ENCODE measurements around the gene PDE11A. TPM values are rescaled to one million over a fixed set of nuclear protein-coding genes. Genes with fewer than 3 reads are reported as not detected.
A peak's percentile ranks its signal among the peaks of the same experiment; 100 is the strongest.

PDE11A gene
- total and polyA plus RNA-seq, 2 of the 13 experiments (the other 11 are each of a cell fraction or from before 2014, with no cell fraction given) = 1.2 to 1.7 TPM

DNA sequence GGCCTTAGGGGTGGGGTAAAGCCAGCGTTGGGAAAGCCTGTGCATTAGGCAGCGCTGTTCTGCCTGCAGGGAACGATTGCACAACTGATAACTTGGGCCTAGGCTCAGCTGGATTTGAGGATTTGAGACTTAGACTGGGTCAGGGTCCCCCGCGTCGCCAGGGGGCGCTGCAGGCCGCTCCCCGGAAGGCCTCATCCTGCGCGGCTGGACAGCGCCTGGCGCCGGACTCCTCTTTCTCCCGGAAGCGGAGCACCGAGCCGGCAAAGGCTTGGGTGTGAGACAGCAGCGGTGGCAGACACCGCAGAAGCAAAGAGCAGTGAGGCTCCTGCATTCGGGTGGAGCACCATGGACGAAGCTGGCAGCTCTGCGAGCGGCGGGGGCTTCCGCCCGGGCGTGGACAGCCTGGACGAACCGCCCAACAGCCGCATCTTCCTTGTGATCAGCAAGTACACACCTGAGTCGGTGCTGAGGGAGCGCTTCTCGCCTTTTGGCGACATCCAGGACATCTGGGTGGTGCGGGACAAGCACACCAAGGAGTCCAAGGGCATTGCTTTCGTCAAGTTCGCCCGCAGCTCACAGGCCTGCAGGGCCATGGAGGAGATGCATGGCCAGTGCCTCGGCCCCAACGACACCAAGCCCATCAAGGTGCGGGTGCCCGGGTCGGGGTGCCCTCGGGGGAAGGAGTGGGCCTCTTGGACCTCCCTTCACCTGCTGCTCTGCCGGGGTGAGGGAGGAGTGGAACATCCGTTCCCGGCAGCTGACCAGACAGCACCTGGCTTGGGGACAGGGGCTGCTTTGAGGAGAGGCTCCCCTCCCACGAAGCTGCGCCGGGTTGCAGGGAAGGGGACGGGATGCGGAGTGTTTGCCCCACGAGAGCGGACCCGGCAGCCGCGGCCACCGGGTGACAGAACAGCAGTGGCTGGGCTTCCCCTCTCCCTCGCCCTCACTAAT is 39.9 kb upstream of the PDE11A start, which contains the start of gene RBM45 (continued):
- TF ChIP-seq, protein P1, sequence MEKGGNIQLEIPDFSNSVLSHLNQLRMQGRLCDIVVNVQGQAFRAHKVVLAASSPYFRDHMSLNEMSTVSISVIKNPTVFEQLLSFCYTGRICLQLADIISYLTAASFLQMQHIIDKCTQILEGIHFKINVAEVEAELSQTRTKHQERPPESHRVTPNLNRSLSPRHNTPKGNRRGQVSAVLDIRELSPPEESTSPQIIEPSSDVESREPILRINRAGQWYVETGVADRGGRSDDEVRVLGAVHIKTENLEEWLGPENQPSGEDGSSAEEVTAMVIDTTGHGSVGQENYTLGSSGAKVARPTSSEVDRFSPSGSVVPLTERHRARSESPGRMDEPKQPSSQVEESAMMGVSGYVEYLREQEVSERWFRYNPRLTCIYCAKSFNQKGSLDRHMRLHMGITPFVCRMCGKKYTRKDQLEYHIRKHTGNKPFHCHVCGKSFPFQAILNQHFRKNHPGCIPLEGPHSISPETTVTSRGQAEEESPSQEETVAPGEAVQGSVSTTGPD (CRISPR knock-in tag; IDR thresholded peaks at IDR 0.05) = peak; percentile 78
- TF ChIP-seq NR2F1 (CRISPR knock-in tag; IDR thresholded peaks at IDR 0.05) = no peak
- TF ChIP-seq ZNF530 (CRISPR knock-in tag; IDR thresholded peaks at IDR 0.05; ENCODE audit: low read depth) = no peak
- peak; percentile 87; the same call in 1 of the 2 replicates for TF ChIP-seq ZNF343 (CRISPR knock-in tag; IDR thresholded peaks at IDR 0.05)
- peak; percentile 45; the same call in 1 of the 2 replicates for TF ChIP-seq RCOR2 (CRISPR knock-in tag; IDR thresholded peaks at IDR 0.05)
- TF ChIP-seq MXD4 (CRISPR knock-in tag; IDR thresholded peaks at IDR 0.05) = peak; percentile 97
- TF ChIP-seq ZFAT (CRISPR knock-in tag; conservative IDR thresholded peaks at IDR 0.05) = no peak
- TF ChIP-seq CHCHD3 (CRISPR knock-in tag; IDR thresholded peaks at IDR 0.05) = no peak
- no peak for TF ChIP-seq ZMYM2 (CRISPR knock-in tag; IDR thresholded peaks at IDR 0.05)
- peak; percentile 86 for TF ChIP-seq GABPA (IDR thresholded peaks at IDR 0.05; ENCODE audit: low read depth, low read length)
- peak; percentile 96 for TF ChIP-seq GABPA (CRISPR knock-in tag; IDR thresholded peaks at IDR 0.05; ENCODE audit: low read depth)
- peak; percentile 96 for TF ChIP-seq ZNF790 (CRISPR knock-in tag; IDR thresholded peaks at IDR 0.05; ENCODE audit: borderline replicate concordance)
- peak; percentile 84 for TF ChIP-seq MIXL1 (CRISPR knock-in tag; IDR thresholded peaks at IDR 0.05)
- peak; percentile 92; the same call in 1 of the 2 replicates for TF ChIP-seq ATF7-NPFF (CRISPR knock-in tag; IDR thresholded peaks at IDR 0.05; ENCODE audit: low read depth)
- TF ChIP-seq, protein P2, sequence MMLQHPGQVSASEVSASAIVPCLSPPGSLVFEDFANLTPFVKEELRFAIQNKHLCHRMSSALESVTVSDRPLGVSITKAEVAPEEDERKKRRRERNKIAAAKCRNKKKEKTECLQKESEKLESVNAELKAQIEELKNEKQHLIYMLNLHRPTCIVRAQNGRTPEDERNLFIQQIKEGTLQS (CRISPR knock-in tag; IDR thresholded peaks at IDR 0.05) = no peak; the same call in 1 of the 2 replicates
- TF ChIP-seq HMGA1 (CRISPR knock-in tag; conservative IDR thresholded peaks at IDR 0.05) = no peak
- peak; percentile 98 for TF ChIP-seq KDM3A (CRISPR knock-in tag; IDR thresholded peaks at IDR 0.05; ENCODE audit: low read depth)
- TF ChIP-seq SP1 (IDR thresholded peaks at IDR 0.05) = no peak
- TF ChIP-seq SP1 (CRISPR knock-in tag; IDR thresholded peaks at IDR 0.05) = peak; percentile 75; the same call in 1 of the 2 replicates
- no peak; the same call in 1 of the 2 replicates for TF ChIP-seq RBAK (CRISPR knock-in tag; IDR thresholded peaks at IDR 0.05)
- TF ChIP-seq, protein P3, sequence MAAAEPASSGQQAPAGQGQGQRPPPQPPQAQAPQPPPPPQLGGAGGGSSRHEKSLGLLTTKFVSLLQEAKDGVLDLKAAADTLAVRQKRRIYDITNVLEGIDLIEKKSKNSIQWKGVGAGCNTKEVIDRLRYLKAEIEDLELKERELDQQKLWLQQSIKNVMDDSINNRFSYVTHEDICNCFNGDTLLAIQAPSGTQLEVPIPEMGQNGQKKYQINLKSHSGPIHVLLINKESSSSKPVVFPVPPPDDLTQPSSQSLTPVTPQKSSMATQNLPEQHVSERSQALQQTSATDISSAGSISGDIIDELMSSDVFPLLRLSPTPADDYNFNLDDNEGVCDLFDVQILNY (CRISPR knock-in tag; conservative IDR thresholded peaks at IDR 0.05) = no peak
- peak; percentile 95 for TF ChIP-seq ZNF543 (CRISPR knock-in tag; IDR thresholded peaks at IDR 0.05)
- peak; percentile 44; the same call in 1 of the 2 replicates for TF ChIP-seq LCORL (IDR thresholded peaks at IDR 0.05)
- peak; percentile 94 for TF ChIP-seq LCORL (CRISPR knock-in tag; IDR thresholded peaks at IDR 0.05)
- TF ChIP-seq RBM39 (IDR thresholded peaks at IDR 0.05; ENCODE audit: low read depth, low read length, poor library complexity, severe bottlenecking) = peak; percentile 91
- peak; percentile 87 for TF ChIP-seq ASH2L (IDR thresholded peaks at IDR 0.05; ENCODE audit: insufficient read length, low read depth, low read length)
- peak; percentile 70 for TF ChIP-seq NFATC3 (CRISPR knock-in tag; IDR thresholded peaks at IDR 0.05)
- TF ChIP-seq, protein P4, sequence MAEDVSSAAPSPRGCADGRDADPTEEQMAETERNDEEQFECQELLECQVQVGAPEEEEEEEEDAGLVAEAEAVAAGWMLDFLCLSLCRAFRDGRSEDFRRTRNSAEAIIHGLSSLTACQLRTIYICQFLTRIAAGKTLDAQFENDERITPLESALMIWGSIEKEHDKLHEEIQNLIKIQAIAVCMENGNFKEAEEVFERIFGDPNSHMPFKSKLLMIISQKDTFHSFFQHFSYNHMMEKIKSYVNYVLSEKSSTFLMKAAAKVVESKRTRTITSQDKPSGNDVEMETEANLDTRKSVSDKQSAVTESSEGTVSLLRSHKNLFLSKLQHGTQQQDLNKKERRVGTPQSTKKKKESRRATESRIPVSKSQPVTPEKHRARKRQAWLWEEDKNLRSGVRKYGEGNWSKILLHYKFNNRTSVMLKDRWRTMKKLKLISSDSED (CRISPR knock-in tag; IDR thresholded peaks at IDR 0.05) = no peak
